ENCODE measurements around the gene LEMD1. TPM values are rescaled to one million over a fixed set of nuclear protein-coding genes. Genes with fewer than 3 reads are reported as not detected.
A peak's percentile ranks its signal among the peaks of the same experiment; 100 is the strongest.

Gene LEMD1
- total and polyA plus RNA-seq, 2 experiments from 2014 or later: not detected

DNA sequence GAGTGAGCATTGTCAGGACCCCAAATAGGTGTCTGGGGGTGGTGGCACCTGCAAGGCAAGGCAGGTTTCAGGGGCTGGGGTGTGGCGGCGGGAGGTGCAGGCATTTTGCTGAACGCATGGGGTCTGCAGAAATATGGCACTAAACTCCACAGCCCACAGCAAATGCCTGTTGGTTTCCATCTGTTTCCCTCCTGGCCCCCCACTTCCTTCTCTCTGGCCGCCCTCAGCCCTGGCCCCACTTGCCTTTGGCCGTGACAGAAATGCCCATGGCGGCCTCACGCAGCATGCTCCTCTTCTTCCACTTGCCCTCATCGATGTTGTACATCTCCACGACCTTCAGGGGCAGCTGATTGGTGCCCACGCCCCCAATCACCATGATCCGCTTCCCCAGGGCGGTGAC, 78.9 kb downstream of the LEMD1 start:
- Histone ChIP-seq H2AFZ (no peak overlapping the region), H3K27ac (no peak overlapping the region), H3K36me3 (ENCODE audit: low read depth) (no peaks in the 10 kb centered on the region), H3K4me1 (ENCODE audit: insufficient read depth) (no peaks in the 10 kb centered on the region), H3K9ac (no peak overlapping the region), H3K9me3 (ENCODE audit: low read depth) (no peaks in the 10 kb centered on the region), H3K27me3 (replicated peaks; ENCODE audit: insufficient read depth) (peaks cover 62% of the 10 kb centered on the region), H3K9me2 (ENCODE audit: insufficient read depth) (no peaks in the 10 kb centered on the region), H3K4me2 (ENCODE audit: unreplicated experiment) (no peak overlapping the region), H4K20me1 (ENCODE audit: insufficient read depth) (no peaks in the 10 kb centered on the region), H3K79me2 (ENCODE audit: insufficient read depth) (no peaks in the 10 kb centered on the region), H3F3A (ENCODE audit: insufficient read depth) (no peaks in the 10 kb centered on the region), H3K4me3 (no peak overlapping the region)
- TF ChIP-seq EZH2phosphoT487 (IDR thresholded peaks at IDR 0.05; ENCODE audit: insufficient read depth, low read depth) (no peak), EZH2 (IDR thresholded peaks at IDR 0.05; ENCODE audit: insufficient read depth, poor library complexity, severe bottlenecking) (no peak)
- 40 to 52% methylated on average over 11 to 12 of the region's 12 CpGs for WGBS, 2 experiments (ENCODE audit: low coverage in 1 of 2, low lambda C conversion rate in 2 of 2, missing lambda C conversion rate in 2 of 2)
- no peak for DNase-seq
- in situ Hi-C loops (cut with MboI): no loop called here

DNA sequence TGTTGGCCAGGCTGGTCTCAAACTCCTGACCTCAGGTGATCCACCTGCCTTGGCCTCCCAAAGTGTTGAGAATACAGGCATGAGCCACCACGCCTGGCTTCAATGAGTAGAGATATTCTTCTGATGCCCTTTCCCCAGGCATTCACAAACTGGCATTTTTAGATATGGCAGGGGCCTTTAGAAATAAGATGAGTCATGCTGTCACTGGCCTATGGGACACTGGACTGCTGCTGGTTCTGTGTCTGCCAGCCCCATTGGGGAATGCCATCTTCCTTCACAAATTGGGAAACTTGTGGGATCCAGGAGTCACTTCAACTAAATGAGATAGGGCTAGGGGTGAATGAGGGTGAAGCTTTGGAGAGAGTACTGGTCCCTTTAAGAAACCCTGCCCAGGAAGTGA, 81.2 kb downstream of the LEMD1 start:
- Histone ChIP-seq H3K27me3 (replicated peaks; ENCODE audit: insufficient read depth) (peaks cover 43% of the 10 kb centered on the region), H3K9me2 (ENCODE audit: insufficient read depth) (no peaks in the 10 kb centered on the region), H3K79me2 (ENCODE audit: insufficient read depth) (no peaks in the 10 kb centered on the region), H3K9me3 (ENCODE audit: low read depth) (no peaks in the 10 kb centered on the region), H3K36me3 (ENCODE audit: low read depth) (no peaks in the 10 kb centered on the region), H3K4me1 (ENCODE audit: insufficient read depth) (no peaks in the 10 kb centered on the region), H3K4me2 (ENCODE audit: unreplicated experiment) (no peak overlapping the region), H2AFZ (no peak overlapping the region), H3F3A (ENCODE audit: insufficient read depth) (no peaks in the 10 kb centered on the region), H3K4me3 (no peak overlapping the region), H3K27ac (no peak overlapping the region), H3K9ac (no peak overlapping the region), H4K20me1 (ENCODE audit: insufficient read depth) (no peaks in the 10 kb centered on the region)
- in situ Hi-C loops (cut with MboI): no loop called here
- TF ChIP-seq EZH2 (IDR thresholded peaks at IDR 0.05; ENCODE audit: insufficient read depth, poor library complexity, severe bottlenecking) (no peak), EZH2phosphoT487 (IDR thresholded peaks at IDR 0.05; ENCODE audit: insufficient read depth, low read depth) (no peak)
- WGBS, 2 experiments (ENCODE audit: low coverage in 1 of 2, low lambda C conversion rate in 2 of 2, missing lambda C conversion rate in 2 of 2): 82 to 84% methylated on average over 1 of the region's 1 CpG
- no peak for DNase-seq

DNA sequence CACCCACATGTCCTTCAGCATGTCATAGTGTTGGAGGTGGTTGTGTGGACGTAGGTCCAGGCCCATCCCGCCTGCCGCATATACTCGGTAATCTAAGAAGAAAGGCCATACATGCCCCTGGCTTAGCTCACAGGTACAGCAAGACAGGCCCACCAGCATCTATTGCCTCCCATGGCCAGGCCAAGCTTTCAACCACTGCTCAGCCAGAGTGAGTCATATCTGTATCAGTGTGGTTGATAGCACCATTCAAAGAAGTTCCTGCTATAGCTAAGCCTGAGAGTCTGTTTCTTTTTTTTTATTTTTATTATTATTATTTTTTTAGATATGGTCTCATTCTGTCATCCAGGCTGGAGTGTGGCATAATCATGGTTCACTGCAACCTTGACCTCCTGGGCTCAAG, 82.1 kb downstream of the LEMD1 start:
- TF ChIP-seq EZH2 (IDR thresholded peaks at IDR 0.05; ENCODE audit: insufficient read depth, poor library complexity, severe bottlenecking) (no peak), EZH2phosphoT487 (IDR thresholded peaks at IDR 0.05; ENCODE audit: insufficient read depth, low read depth) (no peak)
- in situ Hi-C loops (cut with MboI): no loop called here
- H3K79me2 ChIP-seq (ENCODE audit: insufficient read depth): no peaks in the 10 kb centered on the region
- no peaks in the 10 kb centered on the region for H3K9me3 ChIP-seq (ENCODE audit: low read depth)
- H3F3A ChIP-seq (ENCODE audit: insufficient read depth): no peaks in the 10 kb centered on the region
- no peak overlapping the region for H3K4me2 ChIP-seq (ENCODE audit: unreplicated experiment)
- H2AFZ ChIP-seq: no peak overlapping the region
- no peaks in the 10 kb centered on the region for H3K36me3 ChIP-seq (ENCODE audit: low read depth)
- H3K27ac ChIP-seq: no peak overlapping the region
- WGBS, 2 experiments (ENCODE audit: low coverage in 1 of 2, low lambda C conversion rate in 2 of 2, missing lambda C conversion rate in 2 of 2): 91 to 93% methylated on average over 4 of the region's 4 CpGs
- H3K4me3 ChIP-seq: no peak overlapping the region
- H3K27me3 ChIP-seq (replicated peaks; ENCODE audit: insufficient read depth): peaks cover 34% of the 10 kb centered on the region
- DNase-seq: peak; percentile 13
- H3K9ac ChIP-seq: no peak overlapping the region
- H4K20me1 ChIP-seq (ENCODE audit: insufficient read depth): no peaks in the 10 kb centered on the region
- H3K9me2 ChIP-seq (ENCODE audit: insufficient read depth): no peaks in the 10 kb centered on the region
- no peaks in the 10 kb centered on the region for H3K4me1 ChIP-seq (ENCODE audit: insufficient read depth)

DNA sequence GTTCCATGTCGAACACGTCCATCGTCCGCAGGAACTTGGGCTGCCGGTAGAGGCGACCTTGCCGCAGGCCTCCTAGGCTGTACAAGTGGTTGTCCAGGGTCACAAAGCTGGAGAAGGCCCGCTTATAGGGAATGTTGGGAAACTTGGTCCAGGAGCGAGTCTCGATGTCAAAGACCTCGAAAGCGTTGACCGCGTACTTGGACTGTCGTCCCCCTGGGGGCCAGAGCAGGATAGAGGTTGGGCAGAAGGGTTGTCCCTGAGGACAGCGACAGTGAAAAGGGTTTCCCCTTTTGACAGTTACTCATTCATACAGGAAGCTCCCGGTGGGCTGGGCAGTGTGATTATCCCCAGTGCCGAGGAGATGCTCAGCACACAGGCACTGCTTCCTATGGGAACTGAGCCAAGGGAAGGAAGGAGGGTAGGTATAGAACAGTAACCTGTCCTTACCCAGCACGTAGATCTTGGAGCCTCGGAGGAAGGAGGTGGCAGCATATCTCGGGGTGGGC, 82.6 kb downstream of the LEMD1 start:
- H3K27ac ChIP-seq: no peak overlapping the region
- H3K9me2 ChIP-seq (ENCODE audit: insufficient read depth): no peaks in the 10 kb centered on the region
- H3K27me3 ChIP-seq (replicated peaks; ENCODE audit: insufficient read depth): peaks cover 29% of the 10 kb centered on the region
- H3K9ac ChIP-seq: no peak overlapping the region
- WGBS, 2 experiments (ENCODE audit: low coverage in 1 of 2, low lambda C conversion rate in 2 of 2, missing lambda C conversion rate in 2 of 2): 71 to 81% methylated on average over 21 of the region's 21 CpGs
- no peaks in the 10 kb centered on the region for H4K20me1 ChIP-seq (ENCODE audit: insufficient read depth)
- in situ Hi-C loops (cut with MboI): no loop called here
- H2AFZ ChIP-seq: no peak overlapping the region
- H3K36me3 ChIP-seq (ENCODE audit: low read depth): no peaks in the 10 kb centered on the region
- no peaks in the 10 kb centered on the region for H3F3A ChIP-seq (ENCODE audit: insufficient read depth)
- H3K4me1 ChIP-seq (ENCODE audit: insufficient read depth): no peaks in the 10 kb centered on the region
- no peaks in the 10 kb centered on the region for H3K79me2 ChIP-seq (ENCODE audit: insufficient read depth)
- no peak overlapping the region for H3K4me2 ChIP-seq (ENCODE audit: unreplicated experiment)
- H3K9me3 ChIP-seq (ENCODE audit: low read depth): no peaks in the 10 kb centered on the region
- H3K4me3 ChIP-seq: no peak overlapping the region
- no peak for TF ChIP-seq EZH2 (IDR thresholded peaks at IDR 0.05; ENCODE audit: insufficient read depth, poor library complexity, severe bottlenecking)
- no peak for TF ChIP-seq EZH2phosphoT487 (IDR thresholded peaks at IDR 0.05; ENCODE audit: insufficient read depth, low read depth)
- DNase-seq: no peak

DNA sequence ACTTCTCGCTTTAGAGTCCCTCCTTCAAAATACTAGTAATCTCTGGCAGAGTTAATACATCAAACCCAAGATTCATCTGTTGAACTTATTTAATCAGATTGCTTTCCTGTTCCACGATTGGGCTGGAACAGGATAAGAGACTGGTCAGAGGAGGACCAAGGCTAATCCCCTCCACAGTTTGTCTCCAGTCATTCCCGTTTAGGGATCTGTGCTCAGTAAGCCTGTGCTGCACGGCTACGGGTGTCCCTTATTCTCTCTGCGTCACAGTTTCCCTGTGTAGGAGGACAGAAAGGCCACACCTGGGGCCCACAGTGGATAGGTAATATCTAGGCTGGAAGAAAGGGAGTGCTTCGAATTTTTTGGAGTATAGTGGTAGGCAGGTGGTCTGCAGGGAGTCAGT, 83.8 kb downstream of the LEMD1 start:
- H3K9ac ChIP-seq: no peak overlapping the region
- TF ChIP-seq EZH2phosphoT487 (IDR thresholded peaks at IDR 0.05; ENCODE audit: insufficient read depth, low read depth): no peak
- no peak for TF ChIP-seq EZH2 (IDR thresholded peaks at IDR 0.05; ENCODE audit: insufficient read depth, poor library complexity, severe bottlenecking)
- no peaks in the 10 kb centered on the region for H3K4me1 ChIP-seq (ENCODE audit: insufficient read depth)
- no peak overlapping the region for H2AFZ ChIP-seq
- no peak overlapping the region for H3K4me3 ChIP-seq
- in situ Hi-C loops (cut with MboI): no loop called here
- 54 to 61% methylated on average over 7 of the region's 7 CpGs for WGBS, 2 experiments (ENCODE audit: low coverage in 1 of 2, low lambda C conversion rate in 2 of 2, missing lambda C conversion rate in 2 of 2)
- no peaks in the 10 kb centered on the region for H3K9me3 ChIP-seq (ENCODE audit: low read depth)
- H3K4me2 ChIP-seq (ENCODE audit: unreplicated experiment): no peak overlapping the region
- no peak overlapping the region for H3K27ac ChIP-seq
- H3F3A ChIP-seq (ENCODE audit: insufficient read depth): no peaks in the 10 kb centered on the region
- H3K27me3 ChIP-seq (replicated peaks; ENCODE audit: insufficient read depth): peaks cover 23% of the 10 kb centered on the region; the same call in 1 of the 2 replicates
- no peak for DNase-seq
- H3K79me2 ChIP-seq (ENCODE audit: insufficient read depth): no peaks in the 10 kb centered on the region
- H3K9me2 ChIP-seq (ENCODE audit: insufficient read depth): no peaks in the 10 kb centered on the region
- H3K36me3 ChIP-seq (ENCODE audit: low read depth): no peaks in the 10 kb centered on the region
- no peaks in the 10 kb centered on the region for H4K20me1 ChIP-seq (ENCODE audit: insufficient read depth)
